Smooth muscle cell (in vitro differentiated cells): Measurements from ENCODE around the gene SNCB. TPM values are rescaled to one million over a fixed set of nuclear protein-coding genes. Genes with fewer than 3 reads are reported as not detected.

Source experiments
- DNase-seq: peaks from one replicate; lab custom pipeline; 2025; ENCODE audit not compliant: unreplicated experiment; lab: John Stamatoyannopoulos, UW
- H2AFZ ChIP-seq: fragments of 200-600 bp; sonication (generic); 2 replicates; pipeline ENCODE4 v1.6.0; 2016; ENCODE audit warnings: antibody characterized with exemption, low read depth, mild to moderate bottlenecking
- H3F3A ChIP-seq: fragments of 200-600 bp; sonication (generic); 2 replicates; pipeline ENCODE4 v1.6.0; 2017; ENCODE audit warnings: antibody characterized with exemption, low read depth
- H3K27ac ChIP-seq: fragments of 200-600 bp; sonication (generic); 2 replicates; pipeline ENCODE4 v1.5.1; 2016; ENCODE audit warnings: low read depth, mild to moderate bottlenecking
- H3K27me3 ChIP-seq: fragments of 200-600 bp; sonication (generic); 2 replicates; pipeline ENCODE4 v1.6.1; 2016; ENCODE audit warnings: low read depth, mild to moderate bottlenecking
- H3K36me3 ChIP-seq: fragments of 200-600 bp; sonication (generic); 2 replicates; pipeline ENCODE4 v1.5.1; 2016; ENCODE audit warnings: low read depth
- H3K4me1 ChIP-seq: fragments of 200-600 bp; sonication (generic); 2 replicates; pipeline ENCODE4 v1.5.1; 2016; ENCODE audit warnings: low read depth
- H3K4me2 ChIP-seq: fragments of 200-600 bp; sonication (generic); 2 replicates; pipeline ENCODE4 v1.6.0; 2016; ENCODE audit warnings: mild to moderate bottlenecking
- H3K4me3 ChIP-seq: fragments of 200-600 bp; sonication (generic); 2 replicates; pipeline ENCODE4 v1.5.1; 2016; ENCODE audit warnings: mild to moderate bottlenecking
- H3K79me2 ChIP-seq: fragments of 200-600 bp; sonication (generic); 2 replicates; pipeline ENCODE4 v1.6.0; 2016; ENCODE audit warnings: low read depth, mild to moderate bottlenecking
- H3K9ac ChIP-seq: fragments of 200-600 bp; sonication (generic); 2 replicates; pipeline ENCODE4 v1.6.0; 2016; ENCODE audit warnings: low read depth
- H3K9me3 ChIP-seq: fragments of 200-600 bp; sonication (generic); replicated peaks from 2 replicates; pipeline ENCODE4 v1.5.1; 2016; ENCODE audit warnings: low read depth
- H4K20me1 ChIP-seq: fragments of 200-600 bp; sonication (generic); 2 replicates; pipeline ENCODE4 v1.6.0; 2016; ENCODE audit warnings: low read depth
- CTCF ChIP-seq: fragments of 200-600 bp; sonication (generic); IDR thresholded peaks from 2 replicates; pipeline ENCODE4 v1.5.1; 2017; ENCODE audit warnings: borderline replicate concordance, mild to moderate bottlenecking, antibody characterized with exemption; ENCODE audit not compliant: insufficient read depth, poor library complexity, severe bottlenecking
- WGBS: methylation state at CpG from one replicate; pipeline ENCODE4 v1.1.7; 2016; ENCODE audit warnings: low lambda C conversion rate; 5-methylcytosine and 5-hydroxymethylcytosine counted together
- polyA plus RNA-seq: library from polyadenylated mRNA; unstranded; fragments of >200 nt; fragmentation: Nextera tagmentation; extraction: Ambion mirVana; gene quantifications from 2 replicates; pipeline ENCODE4 v1.2.1, GENCODE V29; 2016
- total RNA-seq: library from RNA; depleted of rRNA; stranded (reverse); fragments of >200 nt; gene quantifications from 2 replicates; pipeline ENCODE4 v1.2.3, GENCODE V29; 2014

Gene SNCB
- total and polyA plus RNA-seq, 2 experiments from 2014 or later = 0.45 to 0.55 TPM

GRCh38 chr5:176651472-176651980 is 21.2 kb upstream of the SNCB start:
- Histone ChIP-seq H3K4me1 (peaks cover 10% of the 10 kb centered on the region), H3K4me2 (no peak overlapping the region), H4K20me1 (peaks cover 58% of the 10 kb centered on the region), H2AFZ (no peak overlapping the region), H3K27ac (no peak overlapping the region), H3K9me3 (no peaks in the 10 kb centered on the region), H3K4me3 (no peak overlapping the region), H3K79me2 (peaks cover 14% of the 10 kb centered on the region), H3K36me3 (no peaks in the 10 kb centered on the region), H3F3A (no peaks in the 10 kb centered on the region), H3K9ac (no peak overlapping the region), H3K27me3 (no peaks in the 10 kb centered on the region)
- 92% methylated on average over 17 of the region's 17 CpGs for WGBS
- TF ChIP-seq CTCF = no peak
- DNase-seq = no peak

DNA sequence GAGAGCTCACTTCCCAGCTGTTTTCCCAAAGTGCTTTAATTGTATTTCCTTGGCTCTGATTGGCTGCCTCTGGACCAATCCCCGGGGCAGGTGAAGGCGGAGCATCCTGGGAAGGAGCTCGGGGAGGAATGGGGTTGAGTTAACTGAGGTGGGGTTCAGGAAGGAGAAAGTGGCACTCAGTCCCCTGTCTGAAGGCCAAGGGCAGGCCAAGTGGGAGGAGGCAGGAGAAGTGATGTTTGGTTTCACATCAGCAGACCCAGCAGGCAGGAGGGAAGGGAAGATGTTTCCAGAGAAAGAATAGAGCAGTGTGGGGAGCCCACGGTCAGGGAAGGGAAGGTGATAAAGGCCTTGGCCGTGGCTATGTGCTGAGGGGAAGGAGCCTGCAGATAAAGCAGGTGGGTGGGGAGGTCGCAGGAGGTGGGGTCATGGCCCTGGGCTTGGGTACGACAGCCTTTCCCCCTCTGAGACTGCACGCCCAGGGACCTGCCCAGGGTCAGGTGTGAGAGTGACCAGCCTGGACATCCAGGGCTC is 20.1 kb upstream of the SNCB start:
- H3K36me3 ChIP-seq = no peaks in the 10 kb centered on the region
- TF ChIP-seq CTCF = no peak
- H3K4me1 ChIP-seq = peaks cover 11% of the 10 kb centered on the region
- H3K27ac ChIP-seq = no peak overlapping the region
- H3K27me3 ChIP-seq = no peaks in the 10 kb centered on the region
- H2AFZ ChIP-seq = no peak overlapping the region
- DNase-seq = no peak
- H3F3A ChIP-seq = no peaks in the 10 kb centered on the region
- peaks cover 58% of the 10 kb centered on the region for H4K20me1 ChIP-seq
- H3K79me2 ChIP-seq = peaks cover 14% of the 10 kb centered on the region
- 80% methylated on average over 7 of the region's 8 CpGs for WGBS
- H3K9ac ChIP-seq = no peak overlapping the region
- no peaks in the 10 kb centered on the region for H3K9me3 ChIP-seq
- H3K4me2 ChIP-seq = no peak overlapping the region
- H3K4me3 ChIP-seq = no peak overlapping the region

GRCh38 chr5:176648474-176649194 is 18.3 kb upstream of the SNCB start:
- Histone ChIP-seq H3K4me1 (peaks cover 11% of the 10 kb centered on the region), H3F3A (no peaks in the 10 kb centered on the region), H3K27ac (no peak overlapping the region), H3K36me3 (no peaks in the 10 kb centered on the region), H3K9ac (no peak overlapping the region), H3K4me2 (peak overlapping the region; percentile 95), H4K20me1 (peaks cover 48% of the 10 kb centered on the region), H2AFZ (no peak overlapping the region), H3K79me2 (peaks cover 14% of the 10 kb centered on the region), H3K4me3 (peak overlapping the region; percentile 88), H3K9me3 (no peaks in the 10 kb centered on the region), H3K27me3 (no peaks in the 10 kb centered on the region)
- no peak for DNase-seq
- WGBS = 87% methylated on average over 15 of the region's 15 CpGs
- TF ChIP-seq CTCF = no peak
